Bronchial epithelial cell (primary cell): ENCODE measurements around the gene TMEM59. TPM values are rescaled to one million over a fixed set of nuclear protein-coding genes. Genes with fewer than 3 reads are reported as not detected.
"Not testable (repeated sequence)": the region's sequence is repeated elsewhere in the genome, so short reads cannot be mapped to it uniquely, and the experiment has no call there.

ENCODE experiments used
- DNase-seq: peaks from one replicate; pipeline ENCODE4 v3.0.0-alpha.2; 2010; ENCODE audit warnings: low read depth
- FAIRE-seq: peaks from 2 replicates; lab custom pipeline; 2011; peaks lifted over from hg19 to GRCh38; lab: Jason Lieb, UNC
- H3K27me3 ChIP-seq: 2 replicates; pipeline ENCODE4 v1.5.1; 2011; ENCODE audit warnings: low read length; ENCODE audit not compliant: control insufficient read depth, insufficient read depth
- H3K36me3 ChIP-seq: 2 replicates; pipeline ENCODE4 v1.5.1; 2011; ENCODE audit warnings: low read length; ENCODE audit not compliant: control insufficient read depth, insufficient read depth
- H3K4me3 ChIP-seq: 2 replicates; pipeline ENCODE4 v1.5.1; 2011; ENCODE audit warnings: mild to moderate bottlenecking, low read depth, low read length, control low read depth
- total RNA-seq: library from RNA; depleted of rRNA; stranded (reverse); fragments of >200 nt; gene quantifications from 2 replicates; pipeline ENCODE4 v1.2.1, GENCODE V29; 2014
- TF ChIP-seq, protein P1 (sequence below): IDR thresholded peaks from 2 replicates; pipeline ENCODE4 v1.5.1; 2011; ENCODE audit warnings: mild to moderate bottlenecking, moderate library complexity, low read length, control low read depth, inconsistent platforms; ENCODE audit not compliant: insufficient read depth, severe bottlenecking

Gene TMEM59
- total RNA-seq, 1 donor from 2014 or later = 191 TPM

DNA sequence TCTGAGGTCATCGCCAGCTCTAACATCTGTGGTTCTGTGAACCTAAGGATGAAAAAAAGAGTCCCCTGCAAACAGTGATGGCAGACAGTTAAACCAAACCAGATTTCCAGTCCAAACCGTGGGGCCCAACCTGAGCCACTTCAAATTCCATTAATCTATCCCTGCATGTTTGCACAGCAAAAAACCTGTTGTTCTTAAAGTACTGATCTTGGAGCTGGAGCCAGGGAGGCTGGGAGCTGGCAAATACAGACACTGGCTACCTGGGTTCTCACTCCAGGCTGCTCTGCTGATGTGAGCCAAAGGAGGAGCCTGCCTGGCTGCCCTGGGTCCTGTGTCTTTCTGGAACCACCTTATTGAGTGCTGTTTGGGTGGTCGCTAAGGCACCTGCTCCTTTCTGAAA lies 51.4 kb downstream of the TMEM59 start:
- TF ChIP-seq, protein P1, sequence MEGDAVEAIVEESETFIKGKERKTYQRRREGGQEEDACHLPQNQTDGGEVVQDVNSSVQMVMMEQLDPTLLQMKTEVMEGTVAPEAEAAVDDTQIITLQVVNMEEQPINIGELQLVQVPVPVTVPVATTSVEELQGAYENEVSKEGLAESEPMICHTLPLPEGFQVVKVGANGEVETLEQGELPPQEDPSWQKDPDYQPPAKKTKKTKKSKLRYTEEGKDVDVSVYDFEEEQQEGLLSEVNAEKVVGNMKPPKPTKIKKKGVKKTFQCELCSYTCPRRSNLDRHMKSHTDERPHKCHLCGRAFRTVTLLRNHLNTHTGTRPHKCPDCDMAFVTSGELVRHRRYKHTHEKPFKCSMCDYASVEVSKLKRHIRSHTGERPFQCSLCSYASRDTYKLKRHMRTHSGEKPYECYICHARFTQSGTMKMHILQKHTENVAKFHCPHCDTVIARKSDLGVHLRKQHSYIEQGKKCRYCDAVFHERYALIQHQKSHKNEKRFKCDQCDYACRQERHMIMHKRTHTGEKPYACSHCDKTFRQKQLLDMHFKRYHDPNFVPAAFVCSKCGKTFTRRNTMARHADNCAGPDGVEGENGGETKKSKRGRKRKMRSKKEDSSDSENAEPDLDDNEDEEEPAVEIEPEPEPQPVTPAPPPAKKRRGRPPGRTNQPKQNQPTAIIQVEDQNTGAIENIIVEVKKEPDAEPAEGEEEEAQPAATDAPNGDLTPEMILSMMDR = no peak
- Histone ChIP-seq H3K36me3 (no peaks in the 10 kb centered on the region), H3K27me3 (no peaks in the 10 kb centered on the region), H3K4me3 (no peak overlapping the region)
- FAIRE-seq (no peak), DNase-seq (no peak)

GRCh38 chr1:53999920-54000319 lies 53.1 kb downstream of the TMEM59 start:
- FAIRE-seq (no peak), DNase-seq (peak; percentile 56)
- Histone ChIP-seq H3K4me3 (no peak overlapping the region), H3K27me3 (no peaks in the 10 kb centered on the region), H3K36me3 (no peaks in the 10 kb centered on the region)
- TF ChIP-seq, protein P1 = no peak

DNA sequence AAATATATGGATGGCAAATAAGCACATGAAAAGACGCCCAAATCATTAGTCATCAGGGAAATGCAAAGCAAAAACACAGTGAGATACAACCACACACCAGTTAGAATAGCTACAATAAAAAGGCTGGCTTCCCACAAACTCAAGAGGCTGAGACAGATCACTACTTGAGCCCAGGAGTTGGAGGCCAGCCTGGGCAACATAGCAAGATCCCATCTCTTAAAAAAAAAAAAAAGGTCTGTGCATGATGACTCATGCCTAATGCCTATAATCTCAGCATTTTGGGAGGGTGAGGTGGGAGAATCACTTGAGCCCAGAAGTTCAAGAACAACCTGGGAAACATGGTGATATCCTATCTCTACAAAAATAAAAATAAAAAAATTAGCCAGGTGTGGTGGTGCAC lies 54.8 kb downstream of the TMEM59 start:
- FAIRE-seq = no peak
- TF ChIP-seq, protein P1 = no peak

DNA sequence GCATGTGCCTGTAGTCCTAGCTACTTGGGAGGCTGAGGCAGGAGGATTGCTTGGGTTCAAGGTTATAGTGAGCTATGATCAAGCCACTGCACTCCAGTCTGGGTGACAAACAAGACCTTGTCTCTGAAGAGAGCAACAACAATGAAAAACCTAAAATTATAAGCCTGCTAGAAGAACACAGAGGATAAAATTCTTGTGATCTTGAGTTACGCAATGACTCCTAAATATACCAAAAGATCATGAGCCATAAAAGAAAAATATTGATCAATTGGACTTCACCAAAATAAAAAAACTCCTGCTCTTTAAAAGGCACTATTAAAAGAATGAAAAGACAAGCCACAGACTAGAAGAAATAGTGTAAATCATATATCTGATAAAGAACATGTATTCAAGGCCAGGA lies 57.3 kb downstream of the TMEM59 start:
- DNase-seq (no peak), FAIRE-seq (no peak)

More for the DNA sequence above, 54.8 kb downstream of the TMEM59 start:
- Histone ChIP-seq H3K27me3 (no peaks in the 10 kb centered on the region), H3K4me3 (no peak overlapping the region), H3K36me3 (no peaks in the 10 kb centered on the region)
- DNase-seq = no peak

DNA sequence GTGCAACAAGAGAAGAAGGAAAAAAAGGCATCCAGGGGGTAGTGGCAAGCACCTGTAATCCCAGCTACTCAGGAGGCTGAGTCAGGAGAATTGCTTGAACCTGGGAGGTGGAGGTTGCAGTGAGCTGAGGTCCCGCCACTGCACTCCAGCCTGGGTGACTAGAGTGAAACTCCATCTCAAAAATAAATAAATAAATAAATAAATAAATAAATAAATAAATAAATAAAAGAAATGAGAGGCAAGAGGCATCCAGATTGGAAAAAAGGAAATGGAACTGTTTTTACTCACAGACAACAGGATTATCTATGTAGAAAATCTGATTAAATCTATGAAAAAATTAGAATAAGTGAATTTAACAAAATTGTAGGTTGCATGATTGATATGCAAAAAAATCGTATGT lies 58.5 kb downstream of the TMEM59 start:
- FAIRE-seq, H3K36me3 ChIP-seq, DNase-seq: not testable (repeated sequence)

More for the DNA sequence above, 57.3 kb downstream of the TMEM59 start:
- TF ChIP-seq, protein P1 = no peak
- no peak overlapping the region for H3K4me3 ChIP-seq
- no peaks in the 10 kb centered on the region for H3K27me3 ChIP-seq
- H3K36me3 ChIP-seq = no peaks in the 10 kb centered on the region

DNA sequence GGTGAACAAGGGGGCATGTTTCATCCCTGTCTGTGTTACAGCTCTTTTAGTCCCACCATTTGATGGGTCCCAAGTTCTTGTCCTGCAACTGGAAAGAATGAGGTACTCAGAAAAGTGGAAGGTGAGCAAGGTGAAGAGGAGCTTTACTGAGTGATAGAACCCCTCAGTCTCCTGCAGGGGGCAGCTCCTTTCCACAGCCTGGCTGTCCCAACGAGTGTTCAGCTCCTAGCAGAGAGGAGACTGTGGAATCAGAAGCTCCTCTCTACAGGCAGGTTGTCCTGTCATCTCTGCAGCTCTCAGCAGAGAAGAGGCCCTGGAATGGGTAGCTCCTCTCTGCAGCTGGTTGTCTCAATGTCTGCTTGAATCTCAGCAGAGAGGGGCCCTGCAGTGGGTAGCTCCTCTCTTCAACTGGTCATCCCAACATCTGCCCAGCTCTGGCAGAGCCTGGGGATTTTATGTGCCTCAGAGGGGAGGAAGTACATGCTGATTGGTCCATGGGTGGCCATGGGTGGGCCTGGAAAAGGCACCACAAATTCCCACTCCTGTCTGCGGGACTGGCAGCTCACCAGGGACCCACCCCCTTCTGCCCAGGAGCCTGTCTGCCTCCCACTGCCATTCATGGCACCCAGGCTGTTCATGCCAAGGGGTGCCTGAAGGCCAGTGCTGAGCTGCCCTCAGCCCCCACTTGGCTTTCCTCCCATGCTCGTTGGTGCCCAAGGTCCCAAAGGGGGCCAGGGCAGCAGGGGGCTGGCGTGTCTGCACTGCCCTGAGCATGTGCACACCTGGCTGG lies 60.7 kb downstream of the TMEM59 start:
- no peak overlapping the region for H3K4me3 ChIP-seq
- TF ChIP-seq, protein P1 = peak; percentile 39
- no peak for FAIRE-seq
- H3K27me3 ChIP-seq = no peaks in the 10 kb centered on the region
- H3K36me3 ChIP-seq = no peaks in the 10 kb centered on the region
- DNase-seq = no peak

More for the DNA sequence above, 58.5 kb downstream of the TMEM59 start:
- not testable (repeated sequence) for H3K4me3 ChIP-seq, H3K27me3 ChIP-seq
